HepG2 (cell line): ENCODE data around the gene TASOR. TPM values are rescaled to one million over a fixed set of nuclear protein-coding genes. Genes with fewer than 3 reads are reported as not detected.

Experiments used
- EEA1 ChIP-seq: sonication (generic); formaldehyde crosslinking; IDR thresholded peaks from 2 replicates; pipeline ENCODE4 v1.5.1; 2020; ENCODE audit warnings: mild to moderate bottlenecking, missing genetic modification reagents, borderline replicate concordance
- GABPB1 ChIP-seq: IDR thresholded peaks from 2 replicates; pipeline ENCODE4 v1.6.1; 2016; ENCODE audit warnings: mild to moderate bottlenecking, missing genetic modification reagents, moderate library complexity, missing compliant biosample characterization
- IRF1 ChIP-seq: sonication (generic); formaldehyde crosslinking; IDR thresholded peaks from 2 replicates; pipeline ENCODE4 v1.4.0; 2020; ENCODE audit warnings: low read depth, mild to moderate bottlenecking, missing genetic modification reagents
- NFE2 ChIP-seq: sonication (generic); formaldehyde crosslinking; IDR thresholded peaks from 2 replicates; pipeline ENCODE4 v1.4.0; 2020; ENCODE audit warnings: missing genetic modification reagents
- RORA ChIP-seq: sonication (generic); formaldehyde crosslinking; IDR thresholded peaks from 2 replicates; pipeline ENCODE4 v1.5.0; 2020; ENCODE audit warnings: mild to moderate bottlenecking, missing genetic modification reagents, moderate library complexity
- SATB2 ChIP-seq: sonication (generic); formaldehyde crosslinking; IDR thresholded peaks from 2 replicates; pipeline ENCODE4 v1.5.0; 2020; ENCODE audit warnings: missing genetic modification reagents
- SKIL ChIP-seq: sonication (generic); formaldehyde crosslinking; IDR thresholded peaks from 2 replicates; pipeline ENCODE4 v1.8.0; 2022; ENCODE audit warnings: missing genetic modification reagents, mild to moderate bottlenecking, moderate library complexity, borderline replicate concordance
- TRIM22 ChIP-seq: fragments of 450-650 bp; IDR thresholded peaks from 2 replicates; pipeline ENCODE4 v1.6.1; 2017
- TSC22D2 ChIP-seq: sonication (generic); formaldehyde crosslinking; IDR thresholded peaks from 2 replicates; pipeline ENCODE4 v1.5.1; 2020; ENCODE audit warnings: missing genetic modification reagents, mild to moderate bottlenecking, borderline replicate concordance
- ZIK1 ChIP-seq: sonication (generic); formaldehyde crosslinking; IDR thresholded peaks from 2 replicates; pipeline ENCODE4 v1.5.0; 2020; ENCODE audit warnings: mild to moderate bottlenecking, low read depth, missing genetic modification reagents, borderline replicate concordance
- ZNF382 ChIP-seq: sonication (generic); formaldehyde crosslinking; IDR thresholded peaks from 2 replicates; pipeline ENCODE4 v1.5.0; 2020; ENCODE audit warnings: missing genetic modification reagents, mild to moderate bottlenecking, borderline replicate concordance
- ZNF431 ChIP-seq: sonication (generic); formaldehyde crosslinking; IDR thresholded peaks from 2 replicates; pipeline ENCODE4 v1.9.0; 2022; ENCODE audit warnings: missing genetic modification reagents, low read depth, mild to moderate bottlenecking, borderline replicate concordance
- ZNF496 ChIP-seq: sonication (generic); formaldehyde crosslinking; IDR thresholded peaks from 2 replicates; pipeline ENCODE4 v1.8.1; 2023; ENCODE audit warnings: mild to moderate bottlenecking, moderate library complexity, missing genetic modification reagents; ENCODE audit not compliant: insufficient replicate concordance
- ZNF513 ChIP-seq: sonication (generic); formaldehyde crosslinking; conservative IDR thresholded peaks from 2 replicates; pipeline ENCODE4 v1.5.0; 2020; ENCODE audit warnings: missing genetic modification reagents
- ZNF670 ChIP-seq: sonication (generic); formaldehyde crosslinking; IDR thresholded peaks from 2 replicates; pipeline ENCODE4 v1.8.0; 2022; ENCODE audit warnings: mild to moderate bottlenecking, missing genetic modification reagents, borderline replicate concordance
- ZNF737 ChIP-seq: sonication (generic); formaldehyde crosslinking; IDR thresholded peaks from 2 replicates; pipeline ENCODE4 v1.5.0; 2020; ENCODE audit warnings: missing genetic modification reagents, mild to moderate bottlenecking, borderline replicate concordance
- ZNF83 ChIP-seq: sonication (generic); formaldehyde crosslinking; IDR thresholded peaks from 2 replicates; pipeline ENCODE4 v1.4.0; 2020; ENCODE audit warnings: missing genetic modification reagents, mild to moderate bottlenecking, borderline replicate concordance
- polyA plus RNA-seq, 8 experiments: library from polyadenylated mRNA; depleted of rRNA in 3 of 8; stranded (reverse) in 7 of 8; unstranded in 1 of 8; fragments of >200 nt; fragmentation: Illumina TruSeq in 4 of 8; extraction: Trizol in 4 of 8; gene quantifications; 2 replicates each; pipeline versions ENCODE4 v1.2.1 to v1.2.3, GENCODE V29; 2011 to 2016; ENCODE audit warnings: low read depth in 4 of 8, missing spikeins in 1 of 8, mixed read lengths in 1 of 8; ENCODE audit not compliant: insufficient read depth in 1 of 8
- total RNA-seq, 5 experiments: library from RNA; depleted of rRNA; stranded (reverse); fragments of >200 nt; fragmentation: Illumina TruSeq; extraction: Trizol; gene quantifications; 2 replicates each; pipeline ENCODE4 v1.2.3, GENCODE V29; 2016; ENCODE audit warnings: low read depth in 1 of 5

TASOR gene
- total and polyA plus RNA-seq, 2 of the 13 experiments (the other 11 are each of a cell fraction or from before 2014, with no cell fraction given): 20.1 to 32.5 TPM

GRCh38 chr3:56683122-56683817 lies at the start of gene TASOR (continued):
- TF ChIP-seq TRIM22: no peak
- TF ChIP-seq ZNF513: no peak
- peak; percentile 90 for TF ChIP-seq ZNF431
- TF ChIP-seq ZNF382 (CRISPR knock-in tag): no peak
- TF ChIP-seq EEA1 (CRISPR knock-in tag): no peak; the same call in 1 of the 2 replicates
- 0 out of 2 replicates have a peak, but pooled peaks have one; percentile 57 for TF ChIP-seq ZIK1
- peak; percentile 59; the same call in 1 of the 2 replicates for TF ChIP-seq SATB2 (CRISPR knock-in tag)
- TF ChIP-seq RORA (CRISPR knock-in tag): no peak
- TF ChIP-seq IRF1 (CRISPR knock-in tag): 0 out of 2 replicates have a peak, but pooled peaks have one; percentile 34
- TF ChIP-seq ZNF737 (CRISPR knock-in tag): peak; percentile 73; the same call in 1 of the 2 replicates
- peak; percentile 86 for TF ChIP-seq GABPB1
- TF ChIP-seq TSC22D2 (CRISPR knock-in tag): peak; percentile 89; the same call in 1 of the 2 replicates
- no peak for TF ChIP-seq ZNF496 (CRISPR knock-in tag)
- peak; percentile 74; the same call in 1 of the 2 replicates for TF ChIP-seq ZNF670 (CRISPR knock-in tag)
- TF ChIP-seq NFE2 (CRISPR knock-in tag): no peak
- no peak for TF ChIP-seq SKIL (CRISPR knock-in tag)
- TF ChIP-seq ZNF83 (CRISPR knock-in tag): peak; percentile 86; the same call in 1 of the 2 replicates
